Measurements from ENCODE around the gene LOXL1. TPM values are rescaled to one million over a fixed set of nuclear protein-coding genes. Genes with fewer than 3 reads are reported as not detected.

Gene LOXL1
- total and polyA plus RNA-seq, 2 of the 13 experiments (the other 11 are each of a cell fraction or from before 2014, with no cell fraction given) = 0.51 to 1.3 TPM

GRCh38 chr15:73927003-73927475 lies 777 bp downstream of the LOXL1 start:
- H3K4me3 ChIP-seq (replicated peaks in 1 of 3; ENCODE audit: insufficient read depth in 1 of 3, low read depth in 2 of 3, low read length in 3 of 3) = peak overlapping the region in 1 of 3 experiments; percentile 58; a peak in 2 of 6 replicates
- no peaks in the 10 kb centered on the region for H3K36me3 ChIP-seq (replicated peaks in 1 of 2; ENCODE audit: control insufficient read depth in 1 of 2, insufficient read depth in 2 of 2, low read length in 2 of 2)
- POLR2A ChIA-PET = no interaction called here
- no peak for TF ChIP-seq ZNF687 (CRISPR knock-in tag; IDR thresholded peaks at IDR 0.05)
- TF ChIP-seq CSRNP1 (CRISPR knock-in tag; IDR thresholded peaks at IDR 0.05) = 0 out of 2 replicates have a peak, but pooled peaks have one; percentile 1
- peak overlapping the region; percentile 54 for H3K4me2 ChIP-seq (ENCODE audit: low read depth, low read length)
- no peak overlapping the region for H2AFZ ChIP-seq (ENCODE audit: low read length)
- H4K20me1 ChIP-seq (ENCODE audit: insufficient read depth, low read length) = no peaks in the 10 kb centered on the region
- no peak for DNase-seq (ENCODE audit: low spot score)
- H3K27ac ChIP-seq (ENCODE audit: extremely low read length, insufficient read depth, low read length) = no peak overlapping the region
- intact Hi-C loops (cut with micrococcal nuclease; ENCODE audit: unreplicated experiment) = no loop called here
- WGBS (ENCODE audit: low lambda C conversion rate) = 67% methylated on average over 21 of the region's 65 CpGs
- no peaks in the 10 kb centered on the region for H3K79me2 ChIP-seq (ENCODE audit: insufficient read depth, low read length)
- FAIRE-seq = no peak
- no peaks in the 10 kb centered on the region for H3K9me3 ChIP-seq (ENCODE audit: low read length)
- no peak overlapping the region for H3K9ac ChIP-seq (ENCODE audit: insufficient read depth, low read depth, low read length)
- ATAC-seq = no peak
- CTCF ChIA-PET (ENCODE audit: low intra/inter-chr PET ratio, low total read pairs) = no interaction called here
- H3K4me1 ChIP-seq (ENCODE audit: insufficient read depth, low read length) = peaks cover 6% of the 10 kb centered on the region; the same call in 1 of the 2 replicates
- in situ Hi-C loops (cut with HindIII; ENCODE audit: extremely low pct_ligation_motif_present, low pct_unique_long_range_greater_than_20kb) = no loop called here
- peaks cover 5 to 62% of the 10 kb centered on the region in 2 experiments; a peak in 3 of 5 replicates for H3K27me3 ChIP-seq (ENCODE audit: control insufficient read depth in 1 of 2, insufficient read depth in 2 of 2, low read length in 2 of 2)
- no TSS peak for BruUV-seq (replicated peaks)
